Measurements from ENCODE around the gene DISP3.

DNA sequence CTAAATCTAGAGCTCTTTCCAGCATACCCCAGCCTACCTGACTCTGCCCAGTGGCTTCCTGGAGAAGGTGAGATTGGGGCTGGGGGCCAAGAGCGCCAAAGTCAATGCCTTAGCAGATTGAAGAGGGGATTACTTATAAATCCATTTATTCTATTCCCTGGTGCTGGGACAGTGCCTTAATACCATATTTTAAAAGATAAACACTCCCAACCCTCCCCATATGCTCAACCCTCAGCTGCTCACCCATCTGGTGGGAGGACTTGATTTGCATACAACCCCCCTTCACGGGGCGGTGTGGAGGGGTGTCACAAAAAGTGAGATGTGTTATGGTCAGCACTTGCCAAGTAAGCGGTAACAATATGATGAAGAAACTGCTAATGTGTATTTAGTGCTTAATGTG is 3.2 kb upstream of the DISP3 start:
- TF ChIP-seq EP300 (IDR thresholded peaks at IDR 0.05; ENCODE audit: low read depth in 2 of 2, low read length in 2 of 2) (no peak), EP300 (CRISPR knock-in tag; IDR thresholded peaks at IDR 0.05; ENCODE audit: borderline replicate concordance) (no peak), RFX5 (IDR thresholded peaks at IDR 0.05; ENCODE audit: low read depth, low read length) (no peak), POLR2AphosphoS5 (IDR thresholded peaks at IDR 0.05; ENCODE audit: low read depth, low read length) (no peak), HCFC1 (IDR thresholded peaks at IDR 0.05; ENCODE audit: low read depth, low read length) (no peak), EZH2 (conservative IDR thresholded peaks at IDR 0.05; ENCODE audit: low read depth, low read length) (no peak), ZIK1 (CRISPR knock-in tag; IDR thresholded peaks at IDR 0.05; ENCODE audit: borderline replicate concordance, low read depth) (no peak), ZNF317 (CRISPR knock-in tag; IDR thresholded peaks at IDR 0.05) (no peak)
- TF ChIP-seq, protein P1, sequence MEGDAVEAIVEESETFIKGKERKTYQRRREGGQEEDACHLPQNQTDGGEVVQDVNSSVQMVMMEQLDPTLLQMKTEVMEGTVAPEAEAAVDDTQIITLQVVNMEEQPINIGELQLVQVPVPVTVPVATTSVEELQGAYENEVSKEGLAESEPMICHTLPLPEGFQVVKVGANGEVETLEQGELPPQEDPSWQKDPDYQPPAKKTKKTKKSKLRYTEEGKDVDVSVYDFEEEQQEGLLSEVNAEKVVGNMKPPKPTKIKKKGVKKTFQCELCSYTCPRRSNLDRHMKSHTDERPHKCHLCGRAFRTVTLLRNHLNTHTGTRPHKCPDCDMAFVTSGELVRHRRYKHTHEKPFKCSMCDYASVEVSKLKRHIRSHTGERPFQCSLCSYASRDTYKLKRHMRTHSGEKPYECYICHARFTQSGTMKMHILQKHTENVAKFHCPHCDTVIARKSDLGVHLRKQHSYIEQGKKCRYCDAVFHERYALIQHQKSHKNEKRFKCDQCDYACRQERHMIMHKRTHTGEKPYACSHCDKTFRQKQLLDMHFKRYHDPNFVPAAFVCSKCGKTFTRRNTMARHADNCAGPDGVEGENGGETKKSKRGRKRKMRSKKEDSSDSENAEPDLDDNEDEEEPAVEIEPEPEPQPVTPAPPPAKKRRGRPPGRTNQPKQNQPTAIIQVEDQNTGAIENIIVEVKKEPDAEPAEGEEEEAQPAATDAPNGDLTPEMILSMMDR (CRISPR knock-in tag; IDR thresholded peaks at IDR 0.05): no peak
- TF ChIP-seq, protein P2, sequence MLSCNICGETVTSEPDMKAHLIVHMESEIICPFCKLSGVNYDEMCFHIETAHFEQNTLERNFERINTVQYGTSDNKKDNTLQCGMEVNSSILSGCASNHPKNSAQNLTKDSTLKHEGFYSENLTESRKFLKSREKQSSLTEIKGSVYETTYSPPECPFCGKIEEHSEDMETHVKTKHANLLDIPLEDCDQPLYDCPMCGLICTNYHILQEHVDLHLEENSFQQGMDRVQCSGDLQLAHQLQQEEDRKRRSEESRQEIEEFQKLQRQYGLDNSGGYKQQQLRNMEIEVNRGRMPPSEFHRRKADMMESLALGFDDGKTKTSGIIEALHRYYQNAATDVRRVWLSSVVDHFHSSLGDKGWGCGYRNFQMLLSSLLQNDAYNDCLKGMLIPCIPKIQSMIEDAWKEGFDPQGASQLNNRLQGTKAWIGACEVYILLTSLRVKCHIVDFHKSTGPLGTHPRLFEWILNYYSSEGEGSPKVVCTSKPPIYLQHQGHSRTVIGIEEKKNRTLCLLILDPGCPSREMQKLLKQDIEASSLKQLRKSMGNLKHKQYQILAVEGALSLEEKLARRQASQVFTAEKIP (CRISPR knock-in tag; IDR thresholded peaks at IDR 0.05; ENCODE audit: borderline replicate concordance): no peak
- TF ChIP-seq, protein P3, sequence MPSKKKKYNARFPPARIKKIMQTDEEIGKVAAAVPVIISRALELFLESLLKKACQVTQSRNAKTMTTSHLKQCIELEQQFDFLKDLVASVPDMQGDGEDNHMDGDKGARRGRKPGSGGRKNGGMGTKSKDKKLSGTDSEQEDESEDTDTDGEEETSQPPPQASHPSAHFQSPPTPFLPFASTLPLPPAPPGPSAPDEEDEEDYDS (CRISPR knock-in tag; IDR thresholded peaks at IDR 0.05): no peak

Data from HepG2 (cell line).